ENCODE measurements around the gene HSPB1. TPM values are rescaled to one million over a fixed set of nuclear protein-coding genes. Genes with fewer than 3 reads are reported as not detected.
"Not testable (repeated sequence)": the region's sequence is repeated elsewhere in the genome, so short reads cannot be mapped to it uniquely, and the experiment has no call there.

Gene HSPB1
- total and polyA plus RNA-seq, 8 donors = 21.8 to 2,297 (median 429) TPM

- Histone ChIP-seq H3K9me3 (no peaks in the 10 kb centered on the region), H3K36me3 (no peaks in the 10 kb centered on the region), H3K4me1 (peaks cover 16 to 29% (median 20%) of the 10 kb centered on the region in 4 donors), H3K27ac (peak overlapping the region in 1 of 5 donors; percentile 51), H3K4me3 (peak overlapping the region; percentile 49 to 58 (median 53)), H3K27me3 (peaks cover 0 to 69% (median 34%) of the 10 kb centered on the region in 3 donors)
- TF ChIP-seq, protein P1, sequence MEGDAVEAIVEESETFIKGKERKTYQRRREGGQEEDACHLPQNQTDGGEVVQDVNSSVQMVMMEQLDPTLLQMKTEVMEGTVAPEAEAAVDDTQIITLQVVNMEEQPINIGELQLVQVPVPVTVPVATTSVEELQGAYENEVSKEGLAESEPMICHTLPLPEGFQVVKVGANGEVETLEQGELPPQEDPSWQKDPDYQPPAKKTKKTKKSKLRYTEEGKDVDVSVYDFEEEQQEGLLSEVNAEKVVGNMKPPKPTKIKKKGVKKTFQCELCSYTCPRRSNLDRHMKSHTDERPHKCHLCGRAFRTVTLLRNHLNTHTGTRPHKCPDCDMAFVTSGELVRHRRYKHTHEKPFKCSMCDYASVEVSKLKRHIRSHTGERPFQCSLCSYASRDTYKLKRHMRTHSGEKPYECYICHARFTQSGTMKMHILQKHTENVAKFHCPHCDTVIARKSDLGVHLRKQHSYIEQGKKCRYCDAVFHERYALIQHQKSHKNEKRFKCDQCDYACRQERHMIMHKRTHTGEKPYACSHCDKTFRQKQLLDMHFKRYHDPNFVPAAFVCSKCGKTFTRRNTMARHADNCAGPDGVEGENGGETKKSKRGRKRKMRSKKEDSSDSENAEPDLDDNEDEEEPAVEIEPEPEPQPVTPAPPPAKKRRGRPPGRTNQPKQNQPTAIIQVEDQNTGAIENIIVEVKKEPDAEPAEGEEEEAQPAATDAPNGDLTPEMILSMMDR (IDR thresholded peaks at IDR 0.05) = no peak
- TF ChIP-seq EP300 (IDR thresholded peaks at IDR 0.05) (no peak), POLR2A (IDR thresholded peaks at IDR 0.05) (no peak), POLR2AphosphoS5 (IDR thresholded peaks at IDR 0.05) (no peak)
- 54 to 67% (median 64%) methylated on average over 13 to 17 of the region's 17 CpGs for WGBS, 5 donors
- DNase-seq = no peak
- intact Hi-C loops (cut with DNase I; ENCODE audit: low total_unique reads) = no loop called here
These were observed 19.0 kb upstream of the HSPB1 start for GRCh38 chr7:76283254-76284159.

DNA sequence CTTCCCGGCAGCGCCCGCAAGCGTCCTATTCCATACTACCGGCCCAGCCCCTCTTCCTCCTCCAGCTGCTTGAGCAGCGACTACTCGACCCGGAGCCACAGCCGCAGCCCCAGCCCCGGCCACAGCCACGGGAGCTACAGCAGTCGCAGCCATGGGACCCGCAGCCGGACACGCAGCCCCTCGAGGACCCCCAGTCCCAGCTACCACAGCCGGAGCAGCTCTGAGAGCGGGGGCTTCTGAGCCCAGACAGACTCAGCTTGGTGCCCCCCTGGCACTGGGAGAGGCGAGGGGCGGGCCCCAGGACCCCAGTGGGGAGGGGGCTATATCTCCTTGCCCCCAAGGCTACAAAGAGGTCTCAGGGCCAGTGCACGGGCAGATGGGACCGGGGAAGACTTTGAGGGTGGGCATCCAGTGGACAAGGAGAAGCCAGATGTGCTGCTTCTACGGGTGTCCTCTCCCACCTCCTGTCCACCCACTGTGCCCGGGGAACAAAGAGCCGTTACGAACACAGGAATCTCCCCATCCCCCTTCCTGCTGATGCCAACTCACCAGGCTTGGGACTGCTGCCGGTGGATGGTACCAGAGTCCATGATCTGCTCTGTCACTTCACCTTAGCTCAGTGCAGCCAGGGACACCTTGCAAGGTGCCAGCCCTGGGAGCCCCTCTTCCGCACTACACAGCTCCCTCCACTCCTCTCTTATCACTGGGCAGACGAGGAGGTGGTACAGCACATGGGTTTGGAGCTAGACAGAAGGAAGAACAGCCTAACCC, 16.7 kb upstream of the HSPB1 start:
- peaks cover 0 to 47% (median 28%) of the 10 kb centered on the region in 3 donors for H3K27me3 ChIP-seq
- H3K9me3 ChIP-seq = no peaks in the 10 kb centered on the region
- DNase-seq = no peak
- TF ChIP-seq, protein P1 (IDR thresholded peaks at IDR 0.05) = no peak
- TF ChIP-seq POLR2A (IDR thresholded peaks at IDR 0.05) (no peak), EP300 (IDR thresholded peaks at IDR 0.05) (no peak), POLR2AphosphoS5 (IDR thresholded peaks at IDR 0.05) (no peak)
- H3K27ac ChIP-seq = no peak overlapping the region
- H3K4me1 ChIP-seq = peaks cover 16 to 28% (median 18%) of the 10 kb centered on the region in 4 donors
- H3K4me3 ChIP-seq = no peak overlapping the region
- intact Hi-C loops (cut with DNase I; ENCODE audit: low total_unique reads) = no loop called here
- WGBS, 5 donors = 78 to 83% (median 81%) methylated on average over 26 to 29 of the region's 29 CpGs
- H3K36me3 ChIP-seq = no peaks in the 10 kb centered on the region

- DNase-seq = no peak
- Histone ChIP-seq H3K27ac (no peak overlapping the region), H3K4me3 (no peak overlapping the region), H3K27me3 (peaks cover 0 to 37% (median 19%) of the 10 kb centered on the region in 3 donors), H3K9me3 (no peaks in the 10 kb centered on the region), H3K4me1 (peaks cover 21 to 29% (median 24%) of the 10 kb centered on the region in 4 donors), H3K36me3 (no peaks in the 10 kb centered on the region)
- no peak for TF ChIP-seq POLR2A (IDR thresholded peaks at IDR 0.05)
- no peak for TF ChIP-seq POLR2AphosphoS5 (IDR thresholded peaks at IDR 0.05)
- TF ChIP-seq EP300 (IDR thresholded peaks at IDR 0.05) = no peak
- TF ChIP-seq, protein P1 (IDR thresholded peaks at IDR 0.05) = no peak
- WGBS, 5 donors = 84 to 90% (median 85%) methylated on average over 14 to 16 of the region's 16 CpGs
- intact Hi-C loops (cut with DNase I; ENCODE audit: low total_unique reads) = no loop called here
These were observed 15.6 kb upstream of the HSPB1 start for GRCh38 chr7:76286842-76287403.

DNA sequence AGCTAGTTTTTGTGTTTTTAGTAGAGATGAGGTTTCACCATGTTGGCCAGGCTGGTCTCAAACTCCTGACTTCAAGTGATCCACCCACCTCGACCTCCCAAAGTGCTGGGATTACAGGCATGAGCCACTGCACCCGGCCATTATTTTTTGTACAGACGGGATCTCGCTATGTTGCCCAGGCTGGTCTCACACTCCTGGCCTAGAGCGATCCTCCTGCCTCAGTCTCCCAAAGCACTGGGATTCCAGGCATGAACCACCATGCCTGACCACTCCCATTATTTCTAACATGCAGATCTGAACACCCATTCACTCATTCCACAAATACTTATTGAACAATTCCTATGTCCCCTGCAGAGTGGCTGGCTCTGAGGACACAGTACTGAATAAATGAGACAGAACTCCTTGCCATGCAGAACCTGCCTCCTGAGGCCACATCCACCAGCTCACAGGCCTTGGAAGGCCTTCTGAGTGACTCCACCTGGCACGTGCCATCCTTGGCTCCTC, 11.6 kb upstream of the HSPB1 start:
- 76 to 83% (median 82%) methylated on average over 6 of the region's 6 CpGs for WGBS, 5 donors
- intact Hi-C loops (cut with DNase I; ENCODE audit: low total_unique reads) = not testable (repeated sequence)

More for the DNA sequence above, 11.6 kb upstream of the HSPB1 start:
- H3K4me1 ChIP-seq = peaks cover 45 to 51% (median 50%) of the 10 kb centered on the region in 4 donors
- DNase-seq, H3K4me3 ChIP-seq, H3K9me3 ChIP-seq, H3K36me3 ChIP-seq, H3K27me3 ChIP-seq: not testable (repeated sequence)
- H3K27ac ChIP-seq = peak overlapping the region; percentile 75 to 99 (median 93)
